GM19351 (cell line): ENCODE data around the gene AOC1.

ENCODE experiments used
- ATAC-seq: cut with Tn5 transposase; IDR thresholded peaks from one replicate; pipeline ENCODE4 v1.9.1; 2021; ENCODE audit warnings: mild to moderate bottlenecking, moderate library complexity; ENCODE audit not compliant: unreplicated experiment

Gene AOC1

DNA sequence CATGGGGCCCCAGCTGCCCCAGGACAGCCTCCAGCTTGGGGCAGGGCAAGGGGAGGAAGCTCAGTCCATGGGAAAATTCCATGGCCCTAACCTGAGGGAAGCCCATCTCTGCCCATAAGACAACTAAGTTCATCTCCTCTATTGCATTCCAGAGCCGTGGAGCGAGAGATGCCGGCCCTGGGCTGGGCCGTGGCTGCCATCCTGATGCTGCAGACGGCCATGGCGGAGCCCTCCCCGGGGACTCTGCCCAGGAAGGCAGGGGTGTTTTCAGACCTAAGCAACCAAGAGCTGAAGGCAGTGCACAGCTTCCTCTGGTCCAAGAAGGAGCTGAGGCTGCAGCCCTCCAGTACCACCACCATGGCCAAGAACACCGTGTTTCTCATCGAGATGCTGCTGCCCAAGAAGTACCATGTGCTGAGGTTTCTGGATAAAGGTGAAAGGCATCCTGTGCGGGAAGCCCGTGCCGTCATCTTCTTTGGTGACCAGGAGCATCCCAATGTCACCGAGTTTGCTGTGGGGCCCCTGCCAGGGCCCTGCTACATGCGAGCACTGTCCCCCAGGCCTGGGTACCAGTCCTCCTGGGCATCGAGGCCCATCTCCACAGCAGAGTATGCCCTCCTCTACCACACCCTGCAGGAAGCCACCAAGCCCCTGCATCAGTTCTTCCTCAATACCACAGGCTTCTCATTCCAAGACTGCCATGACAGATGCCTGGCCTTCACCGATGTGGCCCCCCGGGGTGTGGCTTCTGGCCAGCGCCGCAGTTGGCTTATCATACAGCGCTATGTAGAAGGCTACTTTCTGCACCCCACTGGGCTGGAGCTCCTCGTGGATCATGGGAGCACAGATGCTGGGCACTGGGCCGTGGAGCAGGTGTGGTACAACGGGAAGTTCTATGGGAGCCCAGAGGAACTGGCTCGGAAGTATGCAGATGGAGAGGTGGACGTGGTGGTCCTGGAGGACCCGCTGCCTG is 4.3 kb downstream of the AOC1 start:
- no peak for ATAC-seq

- no peak for ATAC-seq
Measured at GRCh38 chr7:150857276-150858055, 5.1 kb downstream of the AOC1 start.

DNA sequence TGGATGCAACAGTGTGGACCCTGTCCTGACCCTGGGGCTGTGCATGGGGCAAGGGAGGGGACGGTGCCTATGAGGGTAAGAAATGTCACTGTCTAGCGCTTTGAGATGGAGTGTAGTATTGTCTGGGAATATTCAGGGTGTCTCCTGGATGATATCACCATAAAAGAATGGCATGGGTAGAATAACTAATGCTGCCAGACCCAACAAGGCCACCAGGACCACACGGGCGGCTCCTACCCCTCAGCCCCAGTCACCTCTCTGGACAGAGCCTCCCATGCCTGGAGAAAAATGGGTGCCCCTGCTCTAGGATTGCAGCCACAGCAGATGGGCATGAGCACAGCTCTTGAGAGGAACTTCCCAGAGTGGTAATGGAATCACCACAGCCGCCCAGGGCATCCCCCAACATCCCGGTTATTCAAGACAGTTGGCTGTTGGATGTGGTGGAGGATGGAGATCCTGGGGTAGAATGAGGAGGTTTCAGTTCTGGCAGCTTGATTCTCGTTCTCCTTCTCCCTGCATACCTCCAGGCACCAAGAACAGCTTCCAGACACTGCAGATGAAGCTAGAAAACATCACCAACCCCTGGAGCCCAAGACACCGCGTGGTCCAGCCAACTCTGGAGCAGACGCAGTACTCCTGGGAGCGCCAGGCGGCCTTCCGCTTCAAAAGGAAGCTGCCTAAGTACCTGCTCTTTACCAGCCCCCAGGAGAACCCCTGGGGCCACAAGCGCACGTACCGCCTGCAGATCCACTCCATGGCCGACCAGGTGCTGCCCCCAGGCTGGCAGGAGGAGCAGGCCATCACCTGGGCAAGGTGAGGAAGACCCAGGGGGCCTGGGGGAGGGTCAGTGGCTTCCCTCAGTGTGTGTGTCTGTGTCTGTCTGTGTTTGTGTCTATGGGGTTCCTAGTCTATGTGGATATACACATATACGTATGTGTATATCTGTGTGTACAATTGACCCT is 6.2 kb downstream of the AOC1 start:
- no peak for ATAC-seq

GRCh38 chr7:150860291-150860977 is 8.1 kb downstream of the AOC1 start:
- no peak for ATAC-seq

- ATAC-seq, result no peak
Measured at GRCh38 chr7:150860978-150861295, 8.6 kb downstream of the AOC1 start.

- no peak for ATAC-seq
Measured at GRCh38 chr7:150862356-150862755, 10.0 kb downstream of the AOC1 start.

- ATAC-seq, result no peak
Measured at GRCh38 chr7:150863946-150864345, 11.6 kb downstream of the AOC1 start.

- no peak for ATAC-seq
Measured at GRCh38 chr7:150866932-150867564, 14.7 kb downstream of the AOC1 start.

DNA sequence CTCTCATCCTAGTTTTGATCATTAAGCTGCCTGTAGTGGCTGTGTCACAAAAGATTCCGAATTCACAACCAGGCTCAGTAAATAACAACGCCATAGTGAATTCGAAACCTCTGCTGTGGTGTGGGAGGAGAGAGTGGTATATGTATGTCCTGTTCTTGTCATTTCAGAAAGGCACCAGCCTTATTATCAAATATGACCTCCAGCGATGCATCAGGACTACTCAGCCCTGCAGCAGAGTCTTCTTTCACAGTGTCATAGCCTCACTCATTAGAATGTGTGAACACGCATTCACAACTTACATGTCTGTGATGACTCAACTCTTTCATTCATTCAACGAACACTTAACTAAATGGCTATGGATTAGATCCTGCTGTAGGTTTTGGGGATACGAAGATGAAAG is 15.3 kb downstream of the AOC1 start:
- ATAC-seq, result no peak

DNA sequence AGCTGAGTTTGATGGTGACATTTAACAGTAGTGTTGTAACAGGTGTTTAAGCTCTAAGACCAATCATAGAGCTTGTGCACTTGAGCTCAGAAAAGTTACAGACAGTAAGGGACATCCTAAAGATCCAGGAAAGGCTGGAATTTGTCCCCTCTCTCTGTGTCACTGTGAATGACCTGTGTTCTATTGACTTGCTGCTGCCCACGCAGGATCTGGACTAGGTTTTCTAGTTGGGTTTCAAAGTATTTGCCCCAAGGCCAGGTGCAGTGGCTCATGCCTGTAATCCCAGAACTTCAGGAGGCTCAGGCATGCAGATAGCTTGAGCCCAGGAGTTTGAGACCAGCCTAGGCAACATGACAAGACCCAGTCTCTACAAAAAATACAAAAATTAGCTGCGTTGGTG is 17.1 kb downstream of the AOC1 start:
- ATAC-seq, result no peak

DNA sequence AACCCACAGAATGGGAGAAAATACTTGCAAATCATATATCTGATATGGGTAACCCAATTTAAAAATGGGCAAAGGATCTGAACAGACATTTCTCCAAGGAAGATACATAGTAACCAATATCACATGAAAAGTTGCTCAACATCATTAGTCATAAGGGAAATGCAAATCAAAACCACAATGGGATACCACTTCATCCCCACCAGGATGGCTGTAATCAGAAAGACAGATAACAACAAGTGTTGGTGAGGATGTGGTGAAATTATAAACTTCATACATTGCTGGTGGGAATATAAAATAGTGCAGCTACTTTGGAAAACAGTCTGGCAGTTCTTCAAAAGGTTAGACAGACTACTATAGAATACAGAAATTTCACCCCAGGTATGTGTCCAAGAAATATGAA is 19.3 kb downstream of the AOC1 start:
- ATAC-seq, result no peak

DNA sequence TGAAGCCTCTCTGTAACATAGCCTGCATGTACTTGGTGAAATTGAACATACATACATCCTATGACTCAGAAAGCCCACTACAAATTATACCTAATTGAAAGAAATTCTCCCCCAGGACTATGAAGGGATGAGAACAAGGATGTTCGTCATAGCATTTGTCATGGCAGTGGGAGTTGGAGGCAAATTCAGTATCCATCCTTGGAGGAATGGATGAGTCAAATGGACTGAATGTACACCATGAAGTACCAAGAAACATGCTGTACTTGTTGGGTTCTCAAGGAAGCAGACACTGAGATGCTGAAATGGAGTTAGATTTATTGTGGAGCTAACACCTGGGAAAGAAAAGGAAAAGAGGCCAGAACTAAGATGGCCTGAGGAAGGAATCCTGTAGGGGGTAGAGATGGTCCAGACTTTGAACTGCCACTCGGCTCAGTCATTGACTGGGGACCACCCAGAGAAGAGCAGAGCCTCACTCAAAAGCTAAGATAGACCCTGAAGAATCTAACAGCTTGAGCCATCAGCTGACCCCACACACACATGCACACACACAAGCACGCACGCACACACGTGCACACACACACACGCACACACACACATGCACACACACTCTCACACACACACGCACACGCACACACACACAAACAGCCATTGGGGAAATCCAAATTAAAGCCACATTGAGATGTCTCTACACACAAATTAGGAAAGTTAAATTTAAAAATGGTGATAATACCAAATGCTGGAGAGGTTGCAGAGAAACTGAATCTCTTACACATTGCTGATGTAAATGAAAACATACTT is 22.3 kb downstream of the AOC1 start:
- ATAC-seq, result no peak

GRCh38 chr7:150875791-150876190 is 23.5 kb downstream of the AOC1 start:
- ATAC-seq, result no peak

DNA sequence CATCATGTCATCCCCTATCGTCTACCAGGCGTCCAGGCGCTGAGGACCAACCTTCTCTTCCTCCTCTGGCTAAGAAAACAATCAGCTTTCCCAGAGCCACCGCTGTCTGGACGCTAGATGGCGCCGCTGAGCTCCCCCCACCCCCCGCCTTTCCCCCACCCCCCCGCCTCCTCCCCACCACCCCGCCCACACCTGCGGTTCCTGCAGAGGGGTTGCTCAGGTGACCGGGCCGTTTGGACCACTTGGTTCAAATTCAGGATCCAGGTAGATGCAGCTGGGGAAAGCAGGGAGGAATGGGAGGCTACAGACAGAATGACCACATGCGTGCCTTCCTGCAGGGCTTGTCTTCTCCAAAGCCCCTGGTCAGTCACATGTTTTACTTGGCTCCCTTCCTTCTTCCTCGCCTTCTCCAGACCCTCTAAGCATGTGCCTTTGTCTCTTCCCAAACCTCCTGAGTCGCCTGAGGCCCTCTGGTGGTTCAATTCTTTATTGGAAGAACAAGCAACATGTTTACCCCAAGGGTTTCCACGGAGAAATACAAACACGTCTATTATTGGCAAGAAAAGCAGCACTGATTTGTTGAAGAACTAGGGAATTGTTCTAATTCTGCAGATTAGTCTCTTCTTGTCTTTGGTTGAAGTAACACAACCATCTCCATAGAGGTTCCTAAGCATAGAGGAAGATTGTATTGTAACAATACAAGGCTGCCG is 24.7 kb downstream of the AOC1 start:
- ATAC-seq, result no peak

DNA sequence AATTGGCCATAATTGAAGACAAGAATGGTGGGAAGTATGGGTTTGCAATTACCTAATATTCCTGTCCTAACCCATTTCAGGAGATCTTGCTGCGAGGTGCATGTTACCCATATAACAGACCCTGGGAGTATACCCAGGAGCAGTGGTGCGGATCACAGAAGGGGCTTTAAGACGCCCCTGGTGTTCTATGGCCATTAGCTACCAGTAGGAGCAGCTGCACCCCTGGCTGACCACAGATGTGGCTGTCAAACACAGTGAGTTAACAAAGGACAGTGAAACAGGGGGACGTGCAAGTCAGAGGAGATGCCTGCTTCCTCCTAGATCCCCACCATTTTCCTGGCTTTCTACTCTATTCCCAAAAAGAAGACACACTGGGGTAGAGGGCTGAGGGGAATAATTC is 25.2 kb downstream of the AOC1 start:
- ATAC-seq, result no peak

- no peak for ATAC-seq
Measured at GRCh38 chr7:150879345-150879744, 27.0 kb downstream of the AOC1 start.

- no peak for ATAC-seq
Measured at GRCh38 chr7:150881189-150881588, 28.9 kb downstream of the AOC1 start.

GRCh38 chr7:150890853-150891584 is 38.7 kb downstream of the AOC1 start:
- no peak for ATAC-seq
